HepG2 (cell line): ENCODE data around the gene DDX50.

Experiments used
- EZH2 ChIP-seq: conservative IDR thresholded peaks from 2 replicates; pipeline ENCODE4 v1.6.1; 2012; ENCODE audit warnings: mild to moderate bottlenecking, low read depth, low read length, moderate library complexity
- HNRNPH1 ChIP-seq: fragments of 200-400 bp; formaldehyde crosslinking; optimal IDR thresholded peaks from 2 replicates; pipeline ENCODE3; 2017; ENCODE audit warnings: mild to moderate bottlenecking, low read depth, low read length
- JUND ChIP-seq: sonication (generic); formaldehyde crosslinking; IDR thresholded peaks from 2 replicates; pipeline ENCODE4 v1.8.0; 2022; ENCODE audit warnings: mild to moderate bottlenecking, missing genetic modification reagents
- MXD1 ChIP-seq: sonication (generic); formaldehyde crosslinking; IDR thresholded peaks from 2 replicates; pipeline ENCODE4 v1.4.0; 2020; ENCODE audit warnings: mild to moderate bottlenecking, missing genetic modification reagents
- NFATC3 ChIP-seq: sonication (generic); formaldehyde crosslinking; IDR thresholded peaks from 2 replicates; pipeline ENCODE4 v1.5.1; 2020; ENCODE audit warnings: mild to moderate bottlenecking, missing genetic modification reagents
- RAD21 ChIP-seq: fragments of 450-650 bp; formaldehyde crosslinking; IDR thresholded peaks from 2 replicates; pipeline ENCODE4 v1.5.0; 2020; ENCODE audit warnings: mild to moderate bottlenecking
- RCOR2 ChIP-seq: IDR thresholded peaks from 2 replicates; pipeline ENCODE4 v1.6.1; 2016; ENCODE audit warnings: missing biosample characterization, missing genetic modification reagents
- REXO4 ChIP-seq: sonication (generic); formaldehyde crosslinking; IDR thresholded peaks from 2 replicates; pipeline ENCODE4 v1.8.0; 2022; ENCODE audit warnings: missing genetic modification reagents, mild to moderate bottlenecking, borderline replicate concordance
- YY1 ChIP-seq: IDR thresholded peaks from 2 replicates; pipeline ENCODE4 v1.6.1; 2011; ENCODE audit warnings: low read length, low read depth, moderate library complexity, mild to moderate bottlenecking; ENCODE audit not compliant: insufficient read depth, insufficient replicate concordance
- ZNF24 ChIP-seq: fragments of 450-650 bp; IDR thresholded peaks from 2 replicates; pipeline ENCODE4 v1.6.1; 2017; ENCODE audit warnings: antibody characterized with exemption, mild to moderate bottlenecking
- ZNF326 ChIP-seq: sonication (generic); formaldehyde crosslinking; IDR thresholded peaks from 2 replicates; pipeline ENCODE4 v1.4.0; 2020; ENCODE audit warnings: missing genetic modification reagents, borderline replicate concordance
- ZNF501 ChIP-seq: sonication (generic); formaldehyde crosslinking; IDR thresholded peaks from 2 replicates; pipeline ENCODE4 v1.5.1; 2020; ENCODE audit warnings: mild to moderate bottlenecking, moderate library complexity, missing genetic modification reagents
- ZNF841 ChIP-seq: sonication (generic); formaldehyde crosslinking; IDR thresholded peaks from 2 replicates; pipeline ENCODE4 v1.8.1; 2023; ENCODE audit warnings: missing genetic modification reagents, borderline replicate concordance
- ZSCAN29 ChIP-seq: sonication (generic); formaldehyde crosslinking; conservative IDR thresholded peaks from 2 replicates; pipeline ENCODE4 v1.4.0; 2020; ENCODE audit warnings: mild to moderate bottlenecking, missing genetic modification reagents

- TF ChIP-seq NFATC3 (CRISPR knock-in tag) (no peak), ZNF841 (no peak), ZNF326 (CRISPR knock-in tag) (no peak), ZNF24 (no peak), RAD21 (CRISPR knock-in tag) (no peak), YY1 (no peak), ZSCAN29 (CRISPR knock-in tag) (no peak), ZNF501 (CRISPR knock-in tag) (peak; percentile 61), HNRNPH1 (no peak), MXD1 (CRISPR knock-in tag) (no peak), REXO4 (CRISPR knock-in tag) (no peak), EZH2 (no peak), JUND (CRISPR knock-in tag) (no peak; the same call in 1 of the 2 replicates), RCOR2 (peak; percentile 91)
These were observed 24.6 kb upstream of the DDX50 start for GRCh38 chr10:68876246-68877138.
